Tongue (tissue), 2 donors: ENCODE measurements around the gene SULT1B1. TPM values are rescaled to one million over a fixed set of nuclear protein-coding genes. Genes with fewer than 3 reads are reported as not detected.
"Not testable (repeated sequence)": the region's sequence is repeated elsewhere in the genome, so short reads cannot be mapped to it uniquely, and the experiment has no call there.

ENCODE experiments used
- DNase-seq: peaks from one replicate; pipeline ENCODE4 v3.0.0-alpha.2; 2015
- total RNA-seq: library from RNA; depleted of rRNA; stranded (reverse); fragments of >200 nt; gene quantifications from one replicate; pipeline ENCODE4 v1.2.3, GENCODE V29; 2014

SULT1B1 gene
- 0.72 TPM for total RNA-seq

DNA sequence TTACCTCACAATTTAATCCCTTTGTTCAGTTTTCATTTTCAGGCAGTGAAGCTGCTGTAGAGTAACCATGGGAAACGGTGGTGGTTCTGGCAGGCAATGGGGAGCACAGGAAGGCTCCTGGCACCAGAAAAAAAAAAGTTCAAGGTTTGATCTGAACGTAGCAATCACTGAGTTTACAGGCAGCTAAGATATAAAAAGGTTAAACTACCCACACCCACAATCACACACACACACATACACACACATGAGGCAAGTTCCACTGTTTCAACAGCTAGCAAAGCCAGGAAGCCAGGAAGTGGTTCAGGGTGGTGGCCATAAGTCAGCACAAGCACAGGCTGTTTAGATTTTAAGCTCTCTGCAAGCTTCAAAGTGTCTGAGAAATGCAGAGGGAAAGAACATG, at the start of gene SULT1B1:
Gene SULT1B1 (minus strand): TSS at position 166 of the 400 bp plus-strand sequence. CDS start 5,403 bp downstream, outside the sequence.
- DNase-seq = no peak

DNA sequence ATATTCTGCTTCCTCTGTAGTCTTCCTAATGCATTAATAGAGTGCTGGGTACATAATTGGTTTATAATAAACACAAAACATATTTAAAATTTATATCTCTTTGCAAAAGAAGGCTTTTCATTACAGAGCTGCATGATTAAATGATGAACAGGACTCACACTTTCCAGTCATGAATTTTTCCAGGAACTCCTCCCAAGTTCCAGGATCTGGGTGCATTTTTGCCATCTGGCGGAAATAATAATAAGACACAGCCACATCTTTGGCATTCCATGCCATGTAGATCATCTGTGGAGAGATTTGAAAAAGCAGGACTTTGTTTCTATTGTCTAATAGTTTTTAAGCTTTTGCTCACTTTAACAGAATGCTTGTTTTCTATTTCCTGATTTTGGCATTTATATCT, 40.2 kb upstream of the SULT1B1 start:
- DNase-seq = no peak

- DNase-seq = no peak
These were observed 38.9 kb upstream of the SULT1B1 start for GRCh38 chr4:69799337-69799736.

DNA sequence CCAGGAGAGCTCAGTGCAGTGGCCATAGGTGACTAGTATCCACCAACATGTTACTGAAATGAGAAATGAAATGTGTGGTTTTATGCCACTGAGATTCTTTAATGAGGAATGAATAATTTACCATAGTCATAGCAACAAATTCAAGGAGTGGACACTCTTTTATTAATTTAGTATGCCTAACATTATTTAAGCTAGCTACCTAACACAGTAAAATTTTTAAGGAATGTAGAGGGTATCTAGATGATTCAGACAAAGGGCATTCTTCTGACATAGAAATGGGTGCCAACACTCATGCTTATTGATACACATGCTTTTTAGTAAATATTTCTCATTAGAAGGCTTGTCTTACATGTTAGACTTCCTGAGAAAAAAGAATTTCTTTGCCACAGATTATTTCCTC, 33.3 kb upstream of the SULT1B1 start:
- DNase-seq = no peak

- no peak for DNase-seq
These were observed 27.5 kb upstream of the SULT1B1 start for GRCh38 chr4:69787879-69788278.

- no peak for DNase-seq
These were observed 26.1 kb upstream of the SULT1B1 start for GRCh38 chr4:69786547-69786946.

DNA sequence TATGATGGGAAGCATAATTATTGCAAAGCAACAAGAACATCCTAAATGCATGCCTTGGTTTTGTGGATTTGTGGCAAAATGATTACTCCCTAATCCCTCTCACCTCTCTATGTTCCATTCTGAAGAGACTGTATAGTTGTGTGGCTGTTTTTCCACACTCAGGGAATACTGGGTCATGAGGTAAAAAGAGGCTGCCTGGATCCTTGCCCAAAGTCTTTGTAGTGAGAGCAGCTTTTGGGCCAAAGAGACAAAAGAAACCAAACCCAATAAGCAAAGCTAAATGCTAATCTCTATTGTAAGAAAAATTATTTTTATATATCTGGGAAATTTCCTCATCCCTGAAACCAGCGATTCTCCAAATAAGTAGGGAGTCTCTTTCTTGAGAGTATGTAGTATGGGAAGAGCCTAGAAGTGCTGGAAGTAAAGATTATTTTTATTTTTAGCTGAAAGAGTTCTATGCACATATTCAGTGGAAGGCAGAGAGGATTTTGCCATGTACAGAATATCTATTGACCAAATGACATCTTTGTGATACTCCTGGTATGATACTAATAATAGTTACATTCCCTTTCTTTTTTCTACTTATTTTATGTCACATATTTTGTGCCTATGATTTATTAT, 24.9 kb upstream of the SULT1B1 start:
- no peak for DNase-seq

DNA sequence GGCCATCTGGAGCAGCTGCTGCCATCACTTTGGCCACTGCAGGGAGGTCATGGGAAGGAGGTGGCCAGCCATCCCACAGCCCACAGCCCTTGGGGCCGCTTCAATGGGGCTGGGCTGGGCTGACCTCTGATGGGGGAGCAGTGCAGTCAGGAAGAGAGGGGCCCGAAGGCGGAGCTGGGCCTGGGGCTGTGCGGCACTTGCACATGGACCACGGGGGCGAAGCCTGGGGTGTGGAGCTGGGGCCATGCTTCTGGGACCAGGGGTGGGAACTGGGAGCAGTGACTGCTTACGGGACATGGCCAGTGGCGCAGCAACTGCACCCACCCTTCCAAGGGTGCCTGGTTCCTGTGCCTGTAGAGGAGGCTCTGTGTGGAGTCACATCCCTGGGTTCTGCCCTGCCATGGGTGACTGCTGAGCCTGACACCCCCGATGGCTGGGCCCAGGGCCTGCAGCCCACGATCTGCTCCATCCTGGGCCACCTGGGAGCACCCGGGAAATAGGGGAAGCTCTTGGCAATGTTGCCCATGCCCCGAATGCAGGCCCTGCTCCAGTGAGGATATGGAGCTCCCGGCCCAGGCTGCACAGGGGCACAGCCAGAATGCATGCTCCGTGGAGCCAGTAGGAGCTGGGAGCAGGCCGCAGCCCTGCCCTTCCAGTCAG, 22.4 kb upstream of the SULT1B1 start:
- no peak for DNase-seq

DNA sequence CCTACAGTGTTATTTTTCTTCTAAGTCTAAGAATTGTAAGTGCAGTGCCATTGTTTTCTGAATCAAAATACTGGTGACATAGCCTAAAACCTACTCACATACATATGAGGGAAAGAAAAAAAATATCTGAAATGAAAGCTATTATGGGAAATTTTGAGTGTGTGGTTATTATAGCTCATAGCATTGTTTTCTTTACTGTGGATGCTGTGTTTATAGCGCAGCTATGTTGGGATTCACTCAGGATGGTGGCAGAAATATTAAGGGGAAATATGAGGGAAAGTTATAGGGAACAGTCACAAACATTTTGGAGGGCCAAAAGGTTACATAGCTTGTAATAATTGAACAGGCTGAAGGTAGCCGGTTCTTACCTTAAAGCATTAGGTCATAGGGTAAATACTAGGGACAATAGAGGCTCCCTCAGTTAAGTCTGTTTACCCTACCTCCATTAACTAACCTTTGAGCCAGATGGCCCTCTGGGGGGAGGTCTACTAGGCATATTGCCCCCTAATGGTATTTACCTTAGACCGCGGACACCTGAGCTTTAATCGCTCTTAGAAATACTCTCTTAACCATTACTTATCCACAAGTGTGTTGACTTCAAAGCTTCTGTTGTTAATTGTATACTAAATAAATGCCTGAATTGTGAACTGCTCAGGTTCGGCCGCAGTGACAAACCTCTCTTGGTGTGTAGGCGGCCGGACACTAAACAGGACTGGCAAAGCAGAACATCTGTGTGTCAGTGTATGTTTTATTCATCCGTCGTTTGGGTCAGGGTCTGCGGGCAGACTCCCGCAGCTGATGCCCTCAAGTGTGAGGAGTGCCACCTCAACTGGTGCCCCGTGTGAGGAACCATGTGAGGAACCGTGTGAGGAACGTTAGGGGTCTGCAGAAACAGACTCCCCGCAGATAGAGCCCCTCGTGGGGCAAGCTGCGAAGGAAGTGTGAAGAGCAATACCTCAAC, 21.3 kb upstream of the SULT1B1 start:
- DNase-seq = no peak

- no peak for DNase-seq
These were observed 19.7 kb upstream of the SULT1B1 start for GRCh38 chr4:69780141-69780540.

DNA sequence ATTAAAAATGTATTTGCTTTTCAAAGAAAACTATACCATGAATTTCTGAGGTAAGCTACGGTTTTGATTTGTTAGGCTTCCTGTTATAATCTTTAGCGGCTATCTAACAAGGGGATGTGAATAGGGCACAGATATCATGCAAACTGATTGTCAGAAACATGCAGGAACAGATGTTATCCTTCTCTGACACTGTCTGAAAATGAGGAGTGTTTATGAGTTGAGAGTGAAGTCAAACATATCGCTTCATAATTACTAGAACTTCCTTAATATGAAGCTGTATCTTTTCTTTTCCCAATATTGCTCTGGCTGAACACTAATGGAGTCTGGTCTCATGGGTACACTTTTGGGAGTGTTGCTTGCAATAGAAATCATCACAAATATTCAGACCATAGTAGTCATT, 16.3 kb upstream of the SULT1B1 start:
- no peak for DNase-seq

DNA sequence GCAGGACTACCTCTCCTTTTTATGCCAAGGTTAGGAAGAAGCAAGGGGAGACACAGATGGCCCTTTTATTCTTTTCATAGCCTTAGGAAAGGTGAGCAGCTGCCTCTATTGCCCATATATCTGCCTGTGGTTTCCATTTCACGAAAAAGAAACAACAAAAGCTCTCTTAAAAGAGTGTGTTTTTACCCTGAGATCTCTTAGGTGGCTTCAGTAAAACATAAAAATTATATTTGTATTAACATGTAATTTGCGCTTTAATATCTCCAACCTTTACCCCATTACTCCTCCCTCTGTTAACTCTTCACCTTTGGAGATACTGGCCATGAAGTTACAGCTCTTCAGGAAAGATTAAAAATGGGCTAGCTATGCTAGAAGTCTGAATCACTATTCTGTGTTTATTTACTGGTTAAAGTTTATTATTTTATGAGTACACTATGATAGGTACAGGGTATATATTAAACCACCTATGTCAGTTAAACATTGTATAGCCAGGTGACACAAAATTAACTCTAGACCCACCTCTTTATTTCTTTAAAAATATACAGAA, 15.0 kb upstream of the SULT1B1 start:
- no peak for DNase-seq

GRCh38 chr4:69773484-69773883, 13.1 kb upstream of the SULT1B1 start:
- no peak for DNase-seq

DNA sequence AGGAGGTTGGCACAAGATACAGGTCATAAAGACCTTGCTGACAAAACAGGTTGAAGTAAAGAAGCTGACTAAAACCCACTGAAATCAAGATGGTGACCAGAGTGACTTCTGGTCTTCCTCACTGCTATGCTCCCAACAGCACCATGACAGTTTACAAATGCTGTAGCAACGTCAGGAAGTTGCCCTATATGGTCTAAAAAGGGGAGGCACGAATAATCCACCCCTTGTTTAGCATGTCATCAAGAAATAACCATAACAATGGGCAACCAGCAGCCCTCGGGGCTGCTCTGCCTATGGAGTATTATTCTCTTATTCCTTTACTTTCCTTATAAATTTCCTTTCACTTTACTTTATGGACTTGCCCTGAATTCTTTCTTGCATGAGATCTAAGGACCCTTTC, 8.1 kb upstream of the SULT1B1 start:
- DNase-seq = not testable (repeated sequence)

GRCh38 chr4:69765751-69766150, 5.3 kb upstream of the SULT1B1 start:
- no peak for DNase-seq

GRCh38 chr4:69764311-69764710, 3.9 kb upstream of the SULT1B1 start:
- DNase-seq = no peak

DNA sequence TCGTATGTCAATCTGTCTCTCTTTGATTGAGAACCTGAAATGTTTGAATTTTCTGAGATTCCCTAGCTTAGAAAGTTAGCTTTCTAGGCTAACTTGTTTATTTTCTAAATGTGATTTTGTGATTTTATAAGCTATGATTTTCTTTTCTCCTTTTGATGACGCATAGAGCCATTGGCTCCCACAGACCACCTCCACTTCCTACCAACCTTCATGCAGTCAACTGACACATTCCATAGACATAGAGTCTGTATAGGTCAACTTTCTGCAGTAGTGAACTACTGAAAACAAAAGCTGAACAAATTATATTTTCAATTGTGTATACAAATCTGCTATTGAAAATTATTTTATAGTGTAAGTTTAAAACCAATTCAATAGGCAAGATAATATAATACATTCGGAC, 2.8 kb upstream of the SULT1B1 start:
- DNase-seq = no peak

DNA sequence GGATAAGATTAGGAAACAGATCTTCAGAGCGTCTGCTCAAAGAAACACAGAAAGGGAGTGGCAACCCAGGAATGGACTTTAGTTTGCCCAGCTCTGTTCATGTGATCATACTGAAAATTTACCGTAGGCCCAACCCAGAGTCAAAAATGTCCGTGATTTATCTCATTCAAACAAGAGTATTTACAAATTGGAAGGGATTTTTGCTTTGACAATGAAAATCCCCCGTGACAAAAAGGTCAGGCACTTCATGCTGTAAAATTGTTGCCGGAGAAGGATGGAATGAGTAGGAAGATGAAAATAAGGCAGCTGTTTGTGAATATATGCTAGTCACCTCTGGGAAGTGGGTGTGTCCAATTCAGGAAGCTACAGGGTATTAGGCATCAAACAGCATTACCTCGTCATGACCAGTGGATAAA, 1.2 kb downstream of the SULT1B1 start:
- DNase-seq = no peak

GRCh38 chr4:69757464-69757863, 3.0 kb downstream of the SULT1B1 start:
- no peak for DNase-seq

DNA sequence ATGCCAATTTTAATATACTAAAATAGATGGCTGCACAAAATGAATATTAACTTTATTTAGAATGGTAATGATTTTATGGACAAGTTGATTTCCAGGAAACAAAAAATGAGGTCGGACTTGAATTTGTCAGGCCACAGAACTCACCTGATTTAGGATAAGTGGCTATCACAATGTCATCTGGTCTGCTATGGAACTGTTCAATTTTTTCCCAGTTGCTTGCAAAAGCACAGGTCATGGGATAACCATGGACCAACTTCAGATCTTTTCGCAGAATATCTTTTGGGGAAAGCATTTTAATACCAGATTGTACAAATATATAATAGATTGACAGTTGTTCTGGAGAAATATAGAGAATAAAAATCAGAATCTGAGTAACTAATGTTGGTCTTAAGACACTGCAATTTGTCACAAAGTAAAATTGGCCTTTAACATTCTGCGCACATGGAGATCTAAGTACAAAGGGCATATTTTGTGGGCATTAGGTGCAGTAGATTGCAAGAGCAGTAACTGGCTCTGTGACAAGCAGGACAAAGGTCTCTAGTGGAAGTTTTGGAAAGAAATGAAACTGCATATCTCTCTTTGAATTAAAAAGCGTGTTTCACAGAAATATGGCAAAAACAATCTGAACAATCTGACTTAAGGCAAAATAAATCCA, 5.4 kb downstream of the SULT1B1 start:
- DNase-seq = no peak

DNA sequence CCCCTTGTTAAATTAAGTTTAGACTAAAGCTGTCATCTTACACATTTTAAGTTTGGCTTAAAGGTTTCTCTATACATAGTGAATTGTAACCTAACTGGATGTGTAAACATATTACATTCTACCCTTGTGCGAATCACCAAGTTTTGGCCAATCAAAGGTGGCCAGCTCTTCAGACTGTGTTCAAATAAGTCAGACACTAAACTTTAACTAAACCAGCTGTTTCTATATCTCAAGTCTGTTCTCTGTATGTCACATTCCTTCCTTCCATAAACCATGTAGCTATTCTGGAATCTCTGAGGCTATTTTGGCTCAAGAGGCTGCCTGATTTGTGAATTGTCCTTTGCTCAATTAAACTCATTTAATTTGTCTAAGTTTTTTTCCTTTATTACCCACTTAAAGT, 6.7 kb downstream of the SULT1B1 start:
- peak; percentile 66 for DNase-seq

- no peak for DNase-seq
These were observed 10.1 kb downstream of the SULT1B1 start for GRCh38 chr4:69750346-69750745.
